ENCODE measurements around the gene NLRP3. TPM values are rescaled to one million over a fixed set of nuclear protein-coding genes. Genes with fewer than 3 reads are reported as not detected.

The NLRP3 gene
- total and polyA plus RNA-seq, 9 donors: 0.65 to 1.6 (median 1.0) TPM

GRCh38 chr1:247448107-247448791 is 32.3 kb downstream of the NLRP3 start:
- peak overlapping the region; percentile 47 for H3K27ac ChIP-seq (ENCODE audit: low read length)
- H3K4me3 ChIP-seq (ENCODE audit: low read length): peak overlapping the region; percentile 51
- no peaks in the 10 kb centered on the region for H3K9me3 ChIP-seq (replicated peaks; ENCODE audit: control insufficient read depth, low read depth, low read length)
- 6% methylated on average over 13 of the region's 31 CpGs for WGBS (ENCODE audit: insufficient coverage)
- H3K36me3 ChIP-seq (ENCODE audit: control insufficient read depth, insufficient read depth, low read length): no peaks in the 10 kb centered on the region
- DNase-seq: peak; percentile 78
- peaks cover 9% of the 10 kb centered on the region for H3K27me3 ChIP-seq (ENCODE audit: control insufficient read depth, insufficient read depth, low read length)
- H3K4me1 ChIP-seq (ENCODE audit: control insufficient read depth, insufficient read depth, low read length): peaks cover 3% of the 10 kb centered on the region

GRCh38 chr1:247451388-247452010 is 35.5 kb downstream of the NLRP3 start:
- H3K4me1 ChIP-seq (ENCODE audit: control insufficient read depth, insufficient read depth, low read length): peaks cover 3% of the 10 kb centered on the region
- no peak overlapping the region for H3K27ac ChIP-seq (ENCODE audit: low read length)
- peaks cover 9% of the 10 kb centered on the region for H3K27me3 ChIP-seq (ENCODE audit: control insufficient read depth, insufficient read depth, low read length)
- H3K9me3 ChIP-seq (replicated peaks; ENCODE audit: control insufficient read depth, low read depth, low read length): no peaks in the 10 kb centered on the region
- no peak overlapping the region for H3K4me3 ChIP-seq (ENCODE audit: low read length)
- no peaks in the 10 kb centered on the region for H3K36me3 ChIP-seq (ENCODE audit: control insufficient read depth, insufficient read depth, low read length)
- no peak for DNase-seq
- WGBS (ENCODE audit: insufficient coverage): 92% methylated on average over 21 of the region's 23 CpGs

- H3K27ac ChIP-seq (ENCODE audit: low read length): no peak overlapping the region
- H3K4me3 ChIP-seq (ENCODE audit: low read length): no peak overlapping the region
- no peaks in the 10 kb centered on the region for H3K36me3 ChIP-seq (ENCODE audit: control insufficient read depth, insufficient read depth, low read length)
- DNase-seq: no peak
- H3K9me3 ChIP-seq (replicated peaks; ENCODE audit: control insufficient read depth, low read depth, low read length): no peaks in the 10 kb centered on the region
- peaks cover 9% of the 10 kb centered on the region for H3K27me3 ChIP-seq (ENCODE audit: control insufficient read depth, insufficient read depth, low read length)
- 79% methylated on average over 7 of the region's 12 CpGs for WGBS (ENCODE audit: insufficient coverage)
- peaks cover 3% of the 10 kb centered on the region for H3K4me1 ChIP-seq (ENCODE audit: control insufficient read depth, insufficient read depth, low read length)
Observed at GRCh38 chr1:247452447-247453039, 36.6 kb downstream of the NLRP3 start.

GRCh38 chr1:247453245-247453644 is 37.3 kb downstream of the NLRP3 start:
- no peak for DNase-seq
- H3K27me3 ChIP-seq (ENCODE audit: control insufficient read depth, insufficient read depth, low read length): peaks cover 11% of the 10 kb centered on the region
- H3K4me3 ChIP-seq (ENCODE audit: low read length): no peak overlapping the region
- H3K27ac ChIP-seq (ENCODE audit: low read length): no peak overlapping the region
- no peaks in the 10 kb centered on the region for H3K36me3 ChIP-seq (ENCODE audit: control insufficient read depth, insufficient read depth, low read length)
- H3K9me3 ChIP-seq (replicated peaks; ENCODE audit: control insufficient read depth, low read depth, low read length): no peaks in the 10 kb centered on the region
- 14% methylated on average over 2 of the region's 4 CpGs for WGBS (ENCODE audit: insufficient coverage)
- H3K4me1 ChIP-seq (ENCODE audit: control insufficient read depth, insufficient read depth, low read length): peaks cover 3% of the 10 kb centered on the region

- DNase-seq: no peak
- Histone ChIP-seq H3K4me1 (ENCODE audit: control insufficient read depth, insufficient read depth, low read length) (no peaks in the 10 kb centered on the region), H3K36me3 (ENCODE audit: control insufficient read depth, insufficient read depth, low read length) (no peaks in the 10 kb centered on the region), H3K27me3 (ENCODE audit: control insufficient read depth, insufficient read depth, low read length) (peaks cover 11% of the 10 kb centered on the region), H3K27ac (ENCODE audit: low read length) (no peak overlapping the region), H3K4me3 (ENCODE audit: low read length) (no peak overlapping the region), H3K9me3 (replicated peaks; ENCODE audit: control insufficient read depth, low read depth, low read length) (no peaks in the 10 kb centered on the region)
- WGBS (ENCODE audit: insufficient coverage): 77% methylated on average over 9 of the region's 11 CpGs
Observed at GRCh38 chr1:247453997-247454396, 38.0 kb downstream of the NLRP3 start.

- H3K36me3 ChIP-seq (ENCODE audit: control insufficient read depth, insufficient read depth, low read length): no peaks in the 10 kb centered on the region
- H3K27ac ChIP-seq (ENCODE audit: low read length): no peak overlapping the region
- no peak overlapping the region for H3K4me3 ChIP-seq (ENCODE audit: low read length)
- no CpG with 5 or more reads among the region's 4 CpGs for WGBS (ENCODE audit: insufficient coverage)
- H3K4me1 ChIP-seq (ENCODE audit: control insufficient read depth, insufficient read depth, low read length): no peaks in the 10 kb centered on the region
- H3K9me3 ChIP-seq (replicated peaks; ENCODE audit: control insufficient read depth, low read depth, low read length): no peaks in the 10 kb centered on the region
- no peak for DNase-seq
- peaks cover 10% of the 10 kb centered on the region for H3K27me3 ChIP-seq (ENCODE audit: control insufficient read depth, insufficient read depth, low read length)
Observed at GRCh38 chr1:247456021-247456420, 40.0 kb downstream of the NLRP3 start.

GRCh38 chr1:247456914-247457639 is 41.1 kb downstream of the NLRP3 start:
- DNase-seq: no peak
- no peak overlapping the region for H3K4me3 ChIP-seq (ENCODE audit: low read length)
- no peak overlapping the region for H3K27ac ChIP-seq (ENCODE audit: low read length)
- H3K9me3 ChIP-seq (replicated peaks; ENCODE audit: control insufficient read depth, low read depth, low read length): no peaks in the 10 kb centered on the region
- H3K36me3 ChIP-seq (ENCODE audit: control insufficient read depth, insufficient read depth, low read length): no peaks in the 10 kb centered on the region
- peaks cover 2% of the 10 kb centered on the region for H3K27me3 ChIP-seq (ENCODE audit: control insufficient read depth, insufficient read depth, low read length)
- no peaks in the 10 kb centered on the region for H3K4me1 ChIP-seq (ENCODE audit: control insufficient read depth, insufficient read depth, low read length)
- WGBS (ENCODE audit: insufficient coverage): 61% methylated on average over 10 of the region's 16 CpGs

GRCh38 chr1:247459507-247459906 is 43.5 kb downstream of the NLRP3 start:
- H3K36me3 ChIP-seq (ENCODE audit: control insufficient read depth, insufficient read depth, low read length): no peaks in the 10 kb centered on the region
- peaks cover 2% of the 10 kb centered on the region for H3K27me3 ChIP-seq (ENCODE audit: control insufficient read depth, insufficient read depth, low read length)
- H3K27ac ChIP-seq (ENCODE audit: low read length): no peak overlapping the region
- H3K4me1 ChIP-seq (ENCODE audit: control insufficient read depth, insufficient read depth, low read length): no peaks in the 10 kb centered on the region
- no peak overlapping the region for H3K4me3 ChIP-seq (ENCODE audit: low read length)
- no peaks in the 10 kb centered on the region for H3K9me3 ChIP-seq (replicated peaks; ENCODE audit: control insufficient read depth, low read depth, low read length)
- no peak for DNase-seq
- WGBS (ENCODE audit: insufficient coverage): 68% methylated on average over 3 of the region's 7 CpGs

- H3K27me3 ChIP-seq (ENCODE audit: control insufficient read depth, insufficient read depth, low read length): no peaks in the 10 kb centered on the region
- H3K27ac ChIP-seq (ENCODE audit: low read length): no peak overlapping the region
- no peaks in the 10 kb centered on the region for H3K9me3 ChIP-seq (replicated peaks; ENCODE audit: control insufficient read depth, low read depth, low read length)
- no peak for DNase-seq
- H3K4me3 ChIP-seq (ENCODE audit: low read length): no peak overlapping the region
- H3K36me3 ChIP-seq (ENCODE audit: control insufficient read depth, insufficient read depth, low read length): no peaks in the 10 kb centered on the region
- H3K4me1 ChIP-seq (ENCODE audit: control insufficient read depth, insufficient read depth, low read length): no peaks in the 10 kb centered on the region
- 51% methylated on average over 4 of the region's 6 CpGs for WGBS (ENCODE audit: insufficient coverage)
Observed at GRCh38 chr1:247465796-247466195, 49.8 kb downstream of the NLRP3 start.

GRCh38 chr1:247467129-247467528 is 51.2 kb downstream of the NLRP3 start:
- Histone ChIP-seq H3K27me3 (ENCODE audit: control insufficient read depth, insufficient read depth, low read length) (no peaks in the 10 kb centered on the region), H3K4me1 (ENCODE audit: control insufficient read depth, insufficient read depth, low read length) (no peaks in the 10 kb centered on the region), H3K36me3 (ENCODE audit: control insufficient read depth, insufficient read depth, low read length) (no peaks in the 10 kb centered on the region), H3K27ac (ENCODE audit: low read length) (no peak overlapping the region), H3K9me3 (replicated peaks; ENCODE audit: control insufficient read depth, low read depth, low read length) (no peaks in the 10 kb centered on the region), H3K4me3 (ENCODE audit: low read length) (no peak overlapping the region)
- WGBS (ENCODE audit: insufficient coverage): no CpG with 5 or more reads among the region's 2 CpGs
- no peak for DNase-seq
